HG03045 (cell line): ENCODE data around the gene KIF16B.

Experiments used
- ATAC-seq: cut with Tn5 transposase; IDR thresholded peaks from one replicate; pipeline ENCODE4 v1.9.1; 2021; ENCODE audit warnings: mild to moderate bottlenecking, moderate library complexity; ENCODE audit not compliant: unreplicated experiment

KIF16B gene

GRCh38 chr20:16483024-16483423, 90.2 kb downstream of the KIF16B start:
- ATAC-seq, result no peak

DNA sequence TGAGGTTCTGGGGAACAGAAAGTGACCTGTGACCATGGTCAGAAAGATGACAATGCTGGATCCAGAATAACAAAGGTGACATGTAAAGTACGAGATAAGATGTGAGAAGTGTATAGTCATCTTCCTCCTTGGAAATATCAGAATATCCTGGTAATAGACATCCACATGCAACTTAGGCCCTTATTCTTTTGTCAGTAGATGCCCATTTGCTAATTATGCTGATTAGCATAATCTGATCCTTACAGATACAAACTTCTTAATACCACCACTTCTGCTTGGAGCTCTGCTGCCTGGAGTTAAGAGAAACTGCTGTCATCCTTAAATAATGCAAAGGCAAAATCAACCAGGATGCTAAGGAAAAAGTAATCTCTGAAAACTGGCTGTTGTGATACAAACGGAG, 91.3 kb downstream of the KIF16B start:
- no peak for ATAC-seq

DNA sequence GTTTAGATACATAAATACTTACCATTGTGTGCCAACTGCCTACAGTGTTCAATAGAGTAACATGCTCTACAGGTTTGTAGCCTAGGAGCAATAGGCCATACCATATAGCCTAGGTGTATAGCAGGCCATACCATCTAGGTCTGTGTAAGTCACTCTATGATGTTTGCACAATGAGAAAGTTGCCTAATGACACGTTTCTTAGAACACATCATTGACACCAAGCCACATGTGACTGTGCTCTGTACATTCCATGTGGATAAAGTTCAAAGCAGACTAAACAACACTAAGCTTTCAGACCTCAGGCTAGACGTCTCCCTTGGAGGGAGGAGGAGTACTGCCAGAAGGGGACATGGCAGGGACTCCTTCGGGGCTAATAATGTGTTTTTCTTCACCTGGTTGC, 93.6 kb downstream of the KIF16B start:
- no peak for ATAC-seq

- no peak for ATAC-seq
Measured at GRCh38 chr20:16477632-16478031, 95.6 kb downstream of the KIF16B start.

DNA sequence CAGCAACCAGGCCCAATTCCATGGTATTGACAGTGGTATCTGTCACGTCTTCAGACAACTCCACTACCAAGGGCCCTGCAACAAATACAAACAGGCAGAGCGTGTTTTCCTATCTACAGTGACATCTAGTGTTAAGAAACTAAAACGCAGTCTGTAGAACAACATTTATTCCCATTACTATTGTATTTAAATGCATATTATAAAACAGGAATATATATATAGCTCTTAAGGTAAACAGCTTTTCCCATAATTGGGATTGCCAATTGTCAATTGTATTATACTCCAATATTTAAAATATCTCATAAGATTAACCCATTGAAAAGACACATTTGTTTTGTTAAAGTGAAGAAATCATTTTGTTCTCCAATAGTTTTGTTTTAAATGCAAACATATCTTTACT, 97.2 kb downstream of the KIF16B start:
- ATAC-seq, result no peak

DNA sequence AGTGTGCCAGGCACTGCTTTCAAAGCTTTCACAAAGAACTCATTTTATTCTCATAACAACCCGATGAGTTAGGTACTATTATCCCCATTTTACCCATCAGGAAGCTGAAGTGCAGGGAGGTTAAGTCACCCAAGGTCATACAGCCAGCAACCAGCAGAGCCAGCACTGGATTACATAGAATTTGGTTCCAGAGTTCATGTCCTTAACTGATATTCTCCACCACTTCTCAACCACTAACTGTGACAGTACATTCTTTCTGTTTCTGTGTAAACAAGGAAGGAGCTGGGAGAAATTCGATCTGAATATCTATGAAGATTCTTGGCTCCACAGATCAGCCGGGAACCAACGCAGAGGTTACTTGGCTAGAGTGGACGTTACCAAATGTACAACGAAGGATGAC, 98.0 kb downstream of the KIF16B start:
- no peak for ATAC-seq

- ATAC-seq, result no peak
Measured at GRCh38 chr20:16474363-16474762, 98.9 kb downstream of the KIF16B start.

- no peak for ATAC-seq
Measured at GRCh38 chr20:16472045-16472872, 101.0 kb downstream of the KIF16B start.

- no peak for ATAC-seq
Measured at GRCh38 chr20:16469395-16469905, 103.8 kb downstream of the KIF16B start.

GRCh38 chr20:16462711-16463110, 110.5 kb downstream of the KIF16B start:
- ATAC-seq, result no peak

DNA sequence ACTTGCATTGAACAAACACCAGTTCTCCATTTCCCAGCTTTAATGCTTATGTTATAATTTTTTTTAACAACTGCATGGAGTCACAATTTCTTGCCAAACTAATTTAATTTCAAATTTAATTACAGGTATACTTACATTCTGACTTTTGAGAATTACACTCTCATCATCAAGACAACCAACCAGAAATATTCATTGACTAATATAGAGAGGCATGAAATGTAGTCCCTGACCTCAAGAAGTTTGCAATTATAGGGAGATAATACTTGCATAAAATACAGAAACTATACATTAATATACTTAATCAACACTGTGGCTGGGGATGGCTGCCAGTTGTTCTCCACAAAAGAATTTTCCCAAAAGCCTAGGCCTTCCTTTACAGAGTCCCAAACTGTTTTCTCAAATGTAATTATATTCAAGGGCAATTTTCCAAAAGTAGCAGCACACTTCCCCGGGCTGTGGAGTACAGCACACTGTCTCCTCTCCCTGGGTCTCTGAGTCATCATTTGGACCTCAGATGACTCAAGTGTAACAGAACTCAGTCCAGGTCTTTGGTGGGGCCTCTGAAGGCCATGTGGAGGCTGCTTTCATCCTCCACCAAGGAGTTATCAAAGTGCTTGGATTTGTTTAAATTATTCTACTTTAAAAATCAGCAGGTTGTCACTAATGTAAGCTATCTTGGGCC, 114.1 kb downstream of the KIF16B start:
- ATAC-seq, result no peak

GRCh38 chr20:16457514-16457913, 115.7 kb downstream of the KIF16B start:
- no peak for ATAC-seq

DNA sequence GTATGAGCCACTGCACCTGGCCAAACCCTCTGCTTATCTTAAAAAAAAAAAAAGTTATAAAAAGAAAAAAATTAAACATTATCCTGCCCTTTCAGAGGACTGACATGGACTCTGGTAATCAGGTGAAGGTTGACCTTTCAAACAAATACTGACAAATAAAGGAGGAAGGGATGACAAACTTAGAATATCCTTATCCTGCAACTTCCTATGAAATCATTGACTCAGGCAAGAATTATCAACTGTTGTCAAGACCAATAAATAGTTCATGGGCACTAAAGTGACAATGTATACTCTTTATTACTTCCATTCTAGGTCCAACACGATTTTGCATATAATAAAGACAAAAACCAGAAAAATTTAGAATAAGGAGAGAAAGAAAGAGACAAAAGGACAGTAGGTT, 117.9 kb downstream of the KIF16B start:
- ATAC-seq, result no peak

DNA sequence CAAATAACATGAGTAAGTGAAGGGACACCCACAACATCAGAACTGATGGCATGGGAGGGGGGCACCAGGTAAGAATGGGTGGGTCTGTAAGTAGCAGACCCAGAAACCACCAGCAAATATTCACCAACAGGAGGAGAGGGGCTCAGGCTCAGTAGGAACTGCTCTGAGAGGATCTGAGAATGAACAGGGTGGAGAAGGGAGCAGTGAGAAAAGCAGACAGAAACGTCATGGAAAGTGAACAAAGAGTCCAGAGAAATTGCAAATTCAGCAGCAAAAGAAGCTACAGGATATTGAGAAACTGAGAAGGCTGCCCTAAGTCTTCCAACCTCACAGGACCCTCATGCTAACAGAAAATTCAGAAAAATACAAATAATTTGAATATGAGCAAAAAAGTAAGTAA, 121.3 kb downstream of the KIF16B start:
- no peak for ATAC-seq

DNA sequence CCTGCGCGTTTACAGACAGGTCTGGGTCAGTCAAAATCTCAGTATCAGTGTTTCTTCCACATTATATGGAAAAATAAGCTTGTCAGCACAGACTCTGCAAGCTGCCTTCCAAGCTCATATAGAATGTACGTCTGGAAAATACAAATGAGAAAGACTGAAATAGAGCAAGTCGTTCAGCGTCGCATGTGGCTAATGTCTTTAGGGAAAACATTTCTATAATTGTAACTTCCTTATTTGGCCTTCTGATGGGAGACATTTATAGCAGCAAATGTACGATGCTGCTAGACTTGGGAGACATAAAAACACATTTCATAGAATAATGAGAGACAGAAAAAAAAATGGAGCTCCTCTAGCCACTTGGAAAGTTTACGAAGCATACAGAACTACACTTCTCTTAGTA, 122.2 kb downstream of the KIF16B start:
- ATAC-seq, result no peak

DNA sequence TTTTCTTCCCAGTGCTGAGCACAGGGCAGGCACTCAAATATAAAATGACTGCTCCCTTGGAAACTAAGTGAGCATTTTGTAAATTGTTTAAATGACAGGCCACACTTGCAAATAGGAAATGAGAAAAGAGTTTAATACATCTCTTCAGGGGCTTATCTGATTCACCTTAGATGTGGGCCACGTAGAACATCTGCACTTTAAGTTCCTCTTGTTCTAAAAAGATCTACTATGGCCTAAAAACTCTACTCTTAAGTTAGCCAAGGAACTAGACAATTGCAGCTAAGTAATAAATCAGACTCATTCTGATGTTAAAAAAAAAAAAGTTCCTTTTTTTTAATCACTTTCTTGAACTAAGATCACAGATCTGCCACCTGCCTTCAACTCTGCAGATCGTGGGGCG, 126.3 kb downstream of the KIF16B start:
- no peak for ATAC-seq

DNA sequence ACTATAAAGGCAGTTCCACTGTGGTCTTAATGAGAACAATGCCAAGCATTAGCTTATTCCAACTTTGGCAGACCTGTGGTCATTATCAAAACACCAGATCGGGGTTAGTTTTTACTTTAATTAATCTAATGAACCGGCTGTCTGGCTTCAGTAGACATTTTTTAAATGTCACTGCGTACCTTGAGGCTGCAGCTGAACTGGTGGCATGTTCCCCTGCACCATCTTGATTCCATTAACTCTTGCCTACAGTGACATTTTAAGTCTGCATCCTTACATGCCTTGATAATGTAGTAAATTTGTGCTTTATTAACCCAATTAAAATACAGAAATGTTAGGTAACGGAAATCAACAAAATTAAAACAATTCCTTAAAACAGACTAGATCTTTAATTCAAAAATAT, 127.0 kb downstream of the KIF16B start:
- ATAC-seq, result no peak

- ATAC-seq, result no peak
Measured at GRCh38 chr20:16445482-16445881, 127.8 kb downstream of the KIF16B start.

DNA sequence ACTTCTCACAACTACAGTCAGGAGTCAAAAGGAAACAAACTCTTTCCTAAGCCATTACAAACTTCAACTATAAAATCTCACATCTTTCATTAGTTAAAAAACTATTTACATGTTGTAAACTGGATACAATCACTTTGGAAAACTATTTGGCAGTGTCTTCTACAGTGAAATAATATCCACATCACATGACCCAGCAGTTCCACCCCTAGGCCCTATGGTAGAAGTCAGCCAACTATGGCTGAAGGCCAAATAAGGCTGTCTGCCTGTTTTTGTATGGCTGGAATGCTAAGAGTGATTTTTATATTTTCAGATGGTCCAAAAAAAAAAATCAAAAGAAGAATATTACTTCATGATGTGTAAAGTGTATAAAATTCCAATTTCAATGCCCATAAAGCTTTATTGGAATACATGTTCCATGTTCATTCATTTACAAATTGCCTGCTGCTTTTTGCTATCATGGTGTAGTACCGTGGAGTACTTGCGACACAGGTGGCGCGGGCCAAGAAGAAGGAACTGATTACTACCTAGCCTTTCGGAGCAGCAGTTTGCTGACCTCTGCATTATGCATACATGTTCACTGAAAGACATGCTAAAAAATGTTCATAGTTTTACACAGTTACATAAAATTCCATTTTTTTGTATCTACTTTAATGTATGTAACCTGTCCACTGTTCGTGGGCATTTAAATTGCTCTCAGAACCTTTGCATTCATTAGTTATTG, 129.0 kb downstream of the KIF16B start:
- no peak for ATAC-seq

- ATAC-seq, result no peak
Measured at GRCh38 chr20:16441546-16442164, 131.6 kb downstream of the KIF16B start.

- ATAC-seq, result no peak
Measured at GRCh38 chr20:16440686-16441085, 132.6 kb downstream of the KIF16B start.
